NCI-H2227 (cell line): Measurements from ENCODE around the gene TPCN2.
"Not testable (repeated sequence)": the region's sequence is repeated elsewhere in the genome, so short reads cannot be mapped to it uniquely, and the experiment has no call there.

Experiments
- DNase-seq: peaks from one replicate; lab custom pipeline; 2025; ENCODE audit not compliant: unreplicated experiment; lab: John Stamatoyannopoulos, UW

Gene TPCN2

DNA sequence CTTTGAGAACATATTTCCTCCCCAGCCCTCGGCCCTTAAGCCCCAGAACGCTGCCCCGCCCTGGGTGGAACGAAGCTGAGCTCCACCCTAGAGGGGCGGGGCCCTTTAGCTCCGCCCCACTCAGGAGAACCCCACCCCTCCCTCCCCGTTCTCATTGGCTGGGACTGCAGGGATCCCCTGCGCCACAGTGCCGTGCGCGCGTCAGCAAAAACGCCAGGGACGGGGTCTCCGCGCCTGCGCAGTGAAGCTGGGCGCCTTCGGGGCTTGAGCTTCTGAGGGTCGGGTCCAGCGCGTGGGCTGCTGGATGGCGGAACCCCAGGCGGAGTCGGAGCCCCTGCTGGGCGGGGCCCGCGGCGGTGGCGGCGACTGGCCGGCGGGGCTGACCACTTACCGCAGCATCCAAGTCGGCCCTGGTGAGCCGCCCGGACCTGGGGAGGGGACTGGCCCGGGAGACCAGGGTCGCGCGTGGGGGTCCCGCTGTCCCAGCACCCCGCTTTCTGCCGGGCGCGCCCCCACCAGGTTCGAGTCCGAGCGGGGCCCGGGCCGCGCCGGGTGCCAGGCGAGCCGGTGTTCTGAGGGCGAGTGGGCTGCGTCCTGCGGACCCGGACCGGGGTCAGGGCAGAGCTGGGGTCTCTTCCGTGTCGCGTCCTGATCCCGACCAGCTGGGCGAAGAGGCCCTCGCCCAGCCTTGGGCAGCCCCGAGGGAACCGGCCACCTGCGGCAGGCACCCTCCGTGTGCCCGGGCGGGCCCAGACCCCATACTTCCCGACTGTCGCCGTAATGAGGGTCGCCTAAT lies at the start of gene TPCN2:
Gene TPCN2 (plus strand): TSS at position 239 of the 796 bp plus-strand sequence. CDS start 66 bp downstream, at position 305.
- peak; percentile 98 for DNase-seq

DNA sequence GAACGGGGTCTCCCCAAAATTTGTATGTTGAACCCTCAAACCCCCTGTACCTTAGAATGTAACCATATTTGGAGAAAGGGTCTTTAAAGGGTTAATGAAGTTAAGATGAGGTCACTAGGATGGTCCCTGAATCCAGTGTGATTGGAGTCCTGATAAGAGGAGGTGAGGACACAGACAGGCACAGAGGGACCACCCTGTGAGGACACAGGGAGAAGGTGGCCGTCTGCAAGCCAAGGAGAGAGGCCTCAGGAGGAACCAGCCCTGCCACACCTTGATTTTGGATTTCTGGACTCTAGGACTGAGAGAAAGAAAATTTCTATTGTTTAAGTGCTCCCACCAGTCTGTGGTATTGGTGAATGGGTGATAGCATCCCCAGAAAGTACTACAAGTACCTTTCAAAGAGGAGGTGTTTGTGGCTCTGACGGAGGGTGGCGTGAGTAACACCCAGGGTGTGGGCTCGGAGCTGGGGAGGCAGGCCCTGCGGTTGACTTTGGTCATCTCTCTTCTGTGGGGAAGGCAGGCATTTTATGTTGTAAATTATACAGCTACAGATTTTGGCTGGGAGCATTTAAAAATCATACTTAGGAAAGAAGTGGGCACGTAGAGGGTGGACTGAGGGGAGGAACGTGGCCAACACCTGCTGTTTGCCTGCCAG lies 49.5 kb upstream of the TPCN2 start:
- DNase-seq = no peak

DNA sequence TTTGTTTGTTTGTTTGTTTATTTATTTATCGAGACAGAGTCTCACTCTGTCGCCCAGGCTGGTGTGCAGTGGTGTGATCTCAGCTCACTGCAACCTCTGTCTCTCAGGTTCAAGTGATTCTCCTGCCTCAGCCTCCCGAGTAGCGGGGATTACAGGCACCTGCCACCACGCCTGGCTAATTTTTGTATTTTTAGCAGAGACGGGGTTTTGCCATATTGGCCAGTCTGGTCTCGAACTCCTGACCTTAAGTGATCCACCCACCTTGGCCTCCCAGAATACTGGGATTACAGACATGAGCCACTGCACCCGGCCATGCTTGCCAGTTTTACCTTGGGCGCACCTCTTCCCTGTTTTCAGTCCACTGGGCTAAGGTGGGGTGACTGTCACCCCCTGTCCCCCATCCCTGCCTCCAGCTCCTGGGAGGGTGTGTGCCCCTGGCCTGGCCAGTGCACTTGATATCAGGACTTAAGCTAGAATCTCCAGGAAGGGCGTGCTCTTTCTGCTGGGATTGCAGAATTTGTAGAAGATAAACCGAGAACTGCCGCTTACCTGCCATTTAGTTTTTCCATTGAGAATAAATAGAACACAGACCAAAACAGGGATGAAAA lies 48.9 kb upstream of the TPCN2 start:
- not testable (repeated sequence) for DNase-seq

DNA sequence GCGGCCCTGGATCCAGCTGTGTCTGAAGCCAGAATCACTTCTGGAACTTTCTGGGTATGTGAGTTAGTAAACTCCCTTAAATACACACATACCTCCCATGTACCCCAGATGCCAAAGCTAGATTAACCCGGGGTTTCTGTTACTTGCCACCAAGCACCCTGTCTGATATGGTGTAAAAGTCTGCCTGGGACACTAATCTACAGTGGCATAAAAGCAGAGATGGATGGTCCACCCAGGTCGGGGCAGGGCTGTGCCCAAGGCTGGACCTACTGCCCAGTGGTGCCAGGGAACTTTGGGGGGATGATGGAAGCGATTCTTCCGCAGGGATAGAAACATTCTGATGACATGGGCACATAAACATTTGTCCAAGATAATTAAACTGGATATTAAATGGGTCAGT lies 48.3 kb upstream of the TPCN2 start:
- DNase-seq = no peak

DNA sequence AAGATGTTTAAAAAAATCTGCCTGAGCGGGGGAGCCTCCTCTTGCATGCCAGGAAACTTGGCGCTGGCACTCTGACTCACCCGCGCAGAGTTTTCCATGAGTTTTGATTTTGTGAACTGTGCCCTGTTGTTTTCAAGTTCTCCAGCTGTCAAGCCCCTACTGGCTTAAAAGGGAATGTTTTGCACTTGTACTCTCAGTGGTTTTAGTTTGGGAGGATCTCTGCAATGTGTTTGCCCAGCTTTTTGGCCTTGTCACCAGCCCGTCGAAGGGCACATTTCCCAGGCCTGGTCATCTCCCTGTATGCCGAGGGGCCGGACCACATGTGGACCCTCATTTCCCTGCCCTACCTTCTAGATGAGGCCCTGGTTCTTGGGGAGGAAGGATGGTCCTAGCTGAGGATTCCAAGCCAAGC lies 47.9 kb upstream of the TPCN2 start:
- peak; percentile 20 for DNase-seq

DNA sequence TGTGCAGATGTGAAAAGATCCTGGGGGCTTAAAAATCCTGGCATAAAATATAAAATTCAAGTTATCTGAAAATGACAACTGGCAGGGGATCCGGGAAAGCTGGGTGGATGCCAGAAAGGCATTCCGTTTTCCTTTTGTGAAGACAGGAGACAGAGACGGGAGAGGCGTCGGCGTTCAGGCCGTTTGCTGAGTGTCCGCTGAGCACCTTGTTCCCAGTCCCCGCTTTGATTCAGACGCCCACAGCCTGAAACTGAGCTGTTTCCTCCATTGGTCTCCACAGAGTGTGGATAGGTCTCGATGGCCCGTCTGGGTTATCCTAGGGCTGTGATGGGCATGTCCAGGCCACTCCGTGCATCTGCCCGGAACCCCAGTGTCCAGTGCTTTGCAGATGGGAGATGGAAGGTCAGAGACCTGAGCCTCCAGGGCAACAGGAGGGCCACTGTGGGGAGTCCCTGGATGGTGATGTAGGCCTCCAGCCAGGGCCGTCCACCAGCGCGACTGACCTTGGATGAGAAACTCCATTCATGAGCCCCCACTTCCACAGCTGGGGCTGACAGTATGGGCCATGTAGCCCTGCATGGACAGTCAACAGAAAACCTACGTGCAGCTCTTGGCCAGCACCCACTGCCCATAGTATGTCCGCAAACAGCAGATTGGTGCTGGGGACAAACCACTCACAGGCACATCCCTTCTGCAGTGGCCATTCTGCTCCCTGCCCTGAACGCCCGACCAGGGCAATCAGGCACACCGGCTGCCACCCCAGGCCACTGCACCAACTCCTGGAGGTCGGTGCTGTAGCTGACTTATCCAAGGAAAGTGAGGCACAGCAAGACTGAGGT lies 47.3 kb upstream of the TPCN2 start:
- no peak for DNase-seq

DNA sequence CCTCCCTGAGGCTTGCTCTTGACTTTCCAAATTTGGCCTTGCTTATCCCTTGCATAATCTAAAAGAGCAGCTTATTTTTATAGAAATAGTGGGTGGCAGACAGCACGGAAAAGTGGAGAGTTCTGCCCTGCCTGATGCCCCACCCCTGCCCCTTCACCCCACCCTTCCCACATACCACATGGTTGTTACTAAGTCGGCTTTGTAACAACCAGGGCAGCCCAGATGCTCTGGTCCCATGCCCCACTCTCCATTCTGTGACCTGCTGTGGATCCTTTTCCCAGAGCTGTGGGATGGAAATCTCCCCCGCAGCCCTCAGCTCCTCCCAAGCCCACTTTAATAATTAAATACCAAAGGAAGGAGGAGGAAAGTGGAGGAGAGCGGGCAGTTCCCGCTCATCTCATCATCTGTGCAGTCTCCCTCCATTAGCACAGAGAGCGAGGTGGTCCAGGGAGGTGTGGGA lies 46.6 kb upstream of the TPCN2 start:
- DNase-seq = no peak

DNA sequence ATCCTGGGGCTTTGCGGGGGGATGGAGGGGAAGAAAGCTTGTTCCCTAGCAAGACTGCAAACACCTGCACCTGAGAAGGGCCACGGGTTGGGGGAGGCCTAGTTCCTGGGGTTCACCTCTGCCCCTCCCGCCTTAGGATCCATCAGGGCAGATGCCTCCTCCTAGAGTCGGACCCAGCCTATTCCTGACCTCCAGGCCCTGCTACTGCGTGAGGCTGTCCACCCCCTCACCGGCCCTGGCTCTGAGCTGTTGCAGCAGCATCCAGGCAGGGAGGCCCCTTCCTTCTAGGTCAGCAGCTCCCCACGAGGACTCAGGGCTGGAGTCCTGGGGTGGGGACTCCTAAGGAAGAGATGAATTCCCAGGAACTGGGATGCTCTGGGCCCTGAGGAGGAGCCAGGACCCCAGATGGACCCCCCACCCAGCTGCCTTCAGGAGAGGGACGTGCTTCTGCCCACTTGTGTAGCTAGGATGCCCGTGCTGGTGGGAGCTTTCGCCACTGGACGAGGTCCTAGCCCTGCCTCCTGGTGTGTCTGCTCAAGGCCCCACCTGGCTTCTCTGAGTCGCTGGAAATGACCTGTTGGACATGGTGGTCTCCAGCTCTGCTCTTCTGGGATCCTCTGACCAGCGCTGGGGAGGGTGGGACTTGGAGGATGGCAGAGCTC lies 46.0 kb upstream of the TPCN2 start:
- no peak for DNase-seq

DNA sequence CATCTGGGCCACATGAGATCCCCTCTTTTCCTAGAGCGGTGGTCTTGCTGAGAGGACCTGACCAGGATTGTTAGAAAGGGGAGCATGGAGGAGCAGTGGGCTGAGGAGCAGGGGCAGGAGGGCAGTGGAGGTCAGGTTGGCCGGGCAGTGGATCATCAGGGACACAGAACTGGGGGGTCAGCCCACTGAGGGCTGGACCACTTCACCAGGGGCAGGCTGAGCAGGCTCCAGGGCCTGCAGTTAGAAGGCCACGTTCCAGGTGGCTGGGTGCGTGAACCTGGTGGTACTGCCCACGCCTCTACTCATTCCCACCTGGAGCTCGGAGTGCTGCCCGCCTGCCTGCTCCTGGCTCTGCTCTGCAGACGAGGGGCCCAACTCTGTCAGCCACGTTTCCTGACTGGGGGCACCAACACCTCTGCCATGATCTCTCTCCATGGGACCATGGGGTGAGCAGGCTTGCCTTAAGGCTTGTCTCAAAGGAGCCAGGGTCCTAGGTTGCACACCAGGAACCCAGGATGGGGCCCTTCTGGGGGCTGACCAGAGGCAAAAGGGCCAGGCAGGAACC lies 45.3 kb upstream of the TPCN2 start:
- DNase-seq = no peak

DNA sequence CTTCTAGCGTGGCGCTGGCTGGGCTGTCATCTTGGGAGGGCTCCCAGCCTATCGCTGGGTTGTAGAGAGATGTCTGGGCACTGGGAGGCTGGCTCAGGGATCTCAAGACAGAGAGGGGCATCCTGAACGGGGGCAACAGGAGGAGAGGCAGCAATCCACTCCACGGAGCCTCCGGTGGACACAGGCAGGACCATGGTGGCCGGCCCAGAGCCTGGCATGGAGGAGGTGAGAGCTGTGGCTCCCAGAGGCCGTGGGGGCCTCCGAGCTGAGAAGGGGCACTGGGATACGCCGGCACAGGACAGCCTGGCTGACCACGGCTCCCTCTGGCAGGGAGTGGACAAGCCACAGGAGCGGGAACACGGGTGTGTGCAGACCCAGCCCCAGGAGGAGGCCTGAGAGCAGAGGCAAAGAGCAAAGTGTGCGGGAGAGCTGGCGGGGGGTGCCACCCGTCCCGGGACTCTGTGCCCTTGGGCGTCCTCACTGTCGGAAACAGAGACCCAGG lies 44.8 kb upstream of the TPCN2 start:
- no peak for DNase-seq

DNA sequence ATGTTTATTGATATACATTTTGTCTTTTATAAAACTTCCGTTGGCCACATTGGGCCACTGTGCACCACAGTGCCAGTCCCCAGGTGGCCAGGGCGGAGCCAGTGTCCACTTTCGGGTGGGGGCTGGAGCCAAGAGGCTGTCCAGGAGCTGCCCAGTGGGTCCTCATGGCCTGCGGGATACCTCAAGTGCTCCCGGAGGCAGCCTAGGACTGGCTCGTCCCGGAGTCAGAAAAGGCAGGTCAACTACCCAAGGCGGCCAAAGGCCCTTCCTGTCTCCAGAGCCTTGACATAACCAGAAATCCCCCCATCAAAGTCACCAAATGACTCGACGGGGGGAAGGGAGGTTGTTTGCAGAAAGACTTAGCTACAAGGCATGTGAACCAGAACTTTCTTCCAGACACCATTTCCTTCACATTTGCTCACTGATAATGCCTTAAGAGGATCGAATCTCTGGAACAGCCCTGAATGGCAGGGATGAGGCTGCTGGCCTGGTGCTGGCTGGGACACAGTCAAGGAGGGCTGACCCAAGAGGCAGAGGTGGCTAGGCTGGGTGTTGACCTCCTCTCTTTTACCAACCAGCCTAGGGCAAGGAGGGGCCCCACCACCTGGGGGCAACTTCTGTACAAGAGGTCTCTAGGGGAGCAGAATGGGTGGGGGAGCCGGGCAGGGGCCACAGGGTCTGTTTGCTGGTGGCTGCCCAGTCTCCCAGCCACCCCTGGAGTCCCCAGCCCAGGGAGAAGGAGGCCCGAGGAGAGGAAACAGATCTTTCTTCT lies 44.1 kb upstream of the TPCN2 start:
- no peak for DNase-seq

DNA sequence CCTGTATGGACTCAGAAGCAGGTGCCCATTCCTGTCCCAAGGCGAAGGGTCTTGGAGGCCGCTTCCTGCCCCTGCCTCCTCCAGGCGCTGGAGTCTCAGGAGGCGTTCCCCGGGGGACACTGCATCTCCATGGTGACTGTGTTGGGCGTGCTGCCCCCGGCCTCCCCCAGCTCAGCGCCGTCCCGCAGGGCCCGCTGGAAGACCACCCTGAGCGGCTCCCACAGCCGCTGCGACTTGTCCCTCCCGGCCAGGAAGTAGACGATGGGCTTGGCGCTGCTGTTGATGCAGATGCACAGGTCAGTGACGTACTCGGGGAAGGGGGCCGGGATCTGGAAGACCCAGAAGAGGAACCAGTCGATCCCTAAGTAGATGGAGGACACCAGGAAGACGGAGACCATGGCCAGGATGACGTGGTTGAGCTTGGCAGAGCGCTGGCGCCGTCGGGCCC lies 43.5 kb upstream of the TPCN2 start:
- DNase-seq = no peak

DNA sequence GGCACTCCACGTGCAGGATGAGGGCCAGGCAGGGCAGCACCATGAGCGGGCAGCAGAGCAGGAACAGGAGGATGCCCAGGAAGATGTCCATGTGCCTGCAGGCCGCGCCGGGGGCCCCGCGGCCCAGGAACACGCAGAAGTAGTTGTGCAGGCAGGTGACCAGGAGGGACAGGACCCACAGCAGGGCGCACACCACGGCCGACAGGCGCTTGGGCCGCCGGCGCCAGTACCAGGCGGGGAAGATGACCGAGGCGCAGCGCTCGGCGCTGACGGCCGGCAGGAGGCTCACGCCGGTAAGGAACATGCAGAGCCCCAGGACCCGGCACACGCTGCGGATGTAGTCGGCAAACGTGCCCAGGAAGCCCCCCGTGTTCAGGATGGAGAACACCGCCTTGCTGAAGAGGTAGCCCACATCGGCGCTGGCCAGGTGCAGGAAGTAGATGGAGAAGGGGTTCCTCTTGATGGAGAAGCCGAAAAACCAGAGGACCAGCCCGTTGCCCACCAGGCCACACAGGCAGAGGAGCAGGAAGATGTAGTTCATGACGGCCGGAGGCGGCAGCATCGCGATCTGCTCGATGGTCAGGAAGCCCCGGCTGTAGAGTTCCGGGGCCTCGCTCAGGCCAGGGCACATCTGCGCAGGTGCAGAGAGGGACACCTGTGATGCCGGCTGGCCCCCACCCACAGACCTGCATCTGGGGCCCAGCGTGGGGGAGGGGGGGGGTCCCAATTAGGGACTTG lies 42.9 kb upstream of the TPCN2 start:
- DNase-seq = no peak

DNA sequence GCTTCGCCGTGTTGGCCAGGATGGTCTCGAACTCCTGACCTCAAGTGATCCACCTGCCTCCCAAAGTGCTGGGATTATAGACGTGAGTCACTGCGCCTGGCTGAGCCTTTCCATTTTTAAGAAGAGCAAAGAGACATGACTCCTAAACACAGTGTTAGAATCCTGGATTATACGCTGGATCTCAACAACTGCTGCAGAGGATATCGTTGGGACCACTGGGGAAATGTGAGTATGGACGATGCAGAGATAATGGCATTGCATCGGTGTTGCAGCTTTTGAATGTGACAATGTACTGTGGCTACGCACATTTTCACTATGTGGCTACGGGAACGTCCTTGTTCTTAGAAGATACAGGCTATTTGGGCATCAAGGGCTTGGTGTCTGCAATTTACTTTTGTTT lies 41.9 kb upstream of the TPCN2 start:
- no peak for DNase-seq

DNA sequence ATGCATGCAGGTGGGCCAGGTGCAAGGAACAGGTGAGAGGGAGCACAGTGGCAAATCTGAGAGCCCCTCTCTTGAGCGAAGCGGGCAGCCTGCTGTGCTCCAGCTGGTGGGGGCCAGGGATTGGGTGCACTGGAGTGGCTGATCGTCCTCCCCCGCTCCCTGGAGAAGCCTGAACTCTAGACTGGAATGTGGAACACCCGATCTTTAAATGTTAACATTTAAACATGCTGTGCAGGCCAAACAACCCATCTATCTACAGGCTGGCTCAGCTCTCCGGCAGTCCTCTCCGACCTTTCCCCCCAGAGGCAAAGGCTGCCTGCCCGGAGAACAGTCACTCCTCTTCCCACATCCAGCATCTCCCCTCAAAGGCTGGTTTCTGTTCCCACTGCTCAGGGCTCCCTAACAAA lies 40.8 kb upstream of the TPCN2 start:
- DNase-seq = no peak

DNA sequence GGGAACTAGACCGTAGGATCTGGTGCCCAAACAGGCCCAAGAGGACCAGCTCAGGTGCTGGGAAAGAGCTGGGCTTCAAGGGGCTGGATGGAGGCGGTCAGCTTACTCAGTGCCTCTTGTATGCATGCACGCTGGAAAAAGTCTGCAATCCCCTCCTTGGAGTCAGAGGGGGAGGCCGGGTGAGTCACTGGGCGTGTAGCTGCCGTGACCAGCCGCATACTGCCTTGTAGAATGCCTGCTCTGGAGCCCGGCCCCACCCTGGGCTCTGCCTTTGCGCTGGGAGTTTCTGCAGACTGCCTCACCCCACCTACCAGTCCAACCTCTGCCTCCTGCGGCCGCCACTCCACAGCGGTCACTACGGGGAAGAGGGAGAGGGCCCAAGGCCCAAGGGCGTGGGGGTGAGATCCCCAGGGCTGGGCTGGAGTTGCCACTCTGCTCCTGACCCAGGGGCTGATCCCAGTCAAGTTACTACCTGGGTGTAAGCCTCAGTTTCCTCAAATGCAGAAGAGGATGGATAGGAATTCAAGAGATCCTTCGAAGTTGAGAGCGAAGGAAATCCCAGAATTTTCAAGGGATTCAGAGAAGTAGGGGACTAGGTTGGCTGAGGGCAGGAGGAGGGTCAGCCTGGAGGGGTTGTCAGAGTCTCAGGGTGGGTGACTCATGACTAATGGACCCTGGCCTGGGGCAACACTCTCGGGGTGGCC lies 39.8 kb upstream of the TPCN2 start:
- no peak for DNase-seq

DNA sequence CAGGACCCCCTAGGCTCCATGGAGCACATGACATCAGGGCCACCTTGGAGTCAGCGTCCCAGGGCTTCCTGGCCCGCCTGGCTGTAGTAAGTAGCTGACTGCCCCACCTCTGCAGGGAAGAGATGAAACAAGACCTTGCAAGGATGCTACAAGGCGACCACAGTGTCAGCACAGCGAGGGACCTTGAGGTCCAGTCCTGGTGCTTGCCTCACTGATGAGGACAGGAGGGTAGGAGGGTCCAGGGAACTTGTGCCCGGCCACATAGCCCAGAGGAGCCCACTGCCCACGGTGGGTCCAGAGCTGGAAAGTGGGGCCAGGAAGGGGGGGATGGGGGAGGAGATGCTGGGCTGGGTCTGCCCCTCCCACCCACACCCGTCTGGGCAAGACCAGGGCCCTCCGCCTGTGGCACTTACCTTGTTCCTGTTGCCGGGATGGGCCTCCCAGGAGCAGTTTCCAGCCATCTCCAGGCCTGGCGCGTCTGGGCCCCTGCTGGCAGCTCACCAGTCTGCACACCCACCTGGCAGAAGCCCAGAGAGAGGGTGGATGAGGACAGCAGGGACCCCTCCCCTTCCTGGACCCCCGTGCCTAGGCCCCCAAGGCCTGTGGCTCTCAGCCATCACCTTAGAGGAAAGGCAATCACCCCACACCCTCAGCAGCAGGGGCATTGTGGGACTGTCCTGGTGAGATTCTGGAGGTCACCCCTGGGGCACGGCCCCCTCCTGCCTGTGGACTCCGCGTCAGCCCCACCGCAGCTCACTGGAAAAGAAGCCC lies 39.1 kb upstream of the TPCN2 start:
- DNase-seq = no peak
